GM23338 (cell line): ENCODE data around the gene OLIG1. TPM values are rescaled to one million over a fixed set of nuclear protein-coding genes. Genes with fewer than 3 reads are reported as not detected.

Experiments used
- ATAC-seq: fragments of 200-7000 bp; cut with Tn5 transposase; 3 replicates; pipeline ENCODE4 v1.9.1; 2020
- DNase-seq: peaks from one replicate; pipeline ENCODE4 v3.0.0-alpha.2; 2015; ENCODE audit warnings: low spot score
- H2AFZ ChIP-seq: fragments of 200-600 bp; sonication (generic); 2 replicates; pipeline ENCODE4 v1.8.0; 2016; ENCODE audit warnings: antibody characterized with exemption, mild to moderate bottlenecking, moderate library complexity
- H3F3A ChIP-seq: fragments of 200-600 bp; sonication (generic); replicated peaks from 2 replicates; pipeline ENCODE4 v1.8.0; 2017; ENCODE audit warnings: antibody characterized with exemption, mixed run types, low read depth
- H3K27ac ChIP-seq: fragments of 200-600 bp; sonication (generic); 2 replicates; pipeline ENCODE4 v1.6.1; 2016; ENCODE audit warnings: low read depth
- H3K27me3 ChIP-seq: fragments of 200-600 bp; sonication (generic); 2 replicates; pipeline ENCODE4 v1.8.0; 2016; ENCODE audit warnings: mild to moderate bottlenecking, mixed run types, moderate library complexity; ENCODE audit not compliant: insufficient read depth
- H3K36me3 ChIP-seq: fragments of 200-600 bp; sonication (generic); 2 replicates; pipeline ENCODE4 v1.8.0; 2016; ENCODE audit warnings: mild to moderate bottlenecking; ENCODE audit not compliant: insufficient read depth
- H3K4me1 ChIP-seq: fragments of 200-600 bp; sonication (generic); 2 replicates; pipeline ENCODE4 v1.8.0; 2016; ENCODE audit warnings: mild to moderate bottlenecking, moderate library complexity; ENCODE audit not compliant: insufficient read depth
- H3K4me2 ChIP-seq: fragments of 200-600 bp; sonication (generic); 2 replicates; pipeline ENCODE4 v1.7.1; 2017; ENCODE audit warnings: mixed run types
- H3K4me3 ChIP-seq: fragments of 200-600 bp; sonication (generic); 2 replicates; pipeline ENCODE4 v1.6.1; 2016; ENCODE audit warnings: mixed run types
- H3K79me2 ChIP-seq: fragments of 200-600 bp; sonication (generic); replicated peaks from 2 replicates; pipeline ENCODE4 v1.8.0; 2017; ENCODE audit warnings: mild to moderate bottlenecking; ENCODE audit not compliant: insufficient read depth
- H3K9me2 ChIP-seq: fragments of 200-600 bp; sonication (generic); 2 replicates; pipeline ENCODE4 v1.8.0; 2017; ENCODE audit not compliant: insufficient read depth
- H4K20me1 ChIP-seq: fragments of 200-600 bp; sonication (generic); replicated peaks from 2 replicates; pipeline ENCODE4 v1.8.0; 2017; ENCODE audit warnings: mild to moderate bottlenecking; ENCODE audit not compliant: insufficient read depth
- H3K27ac Mint-ChIP-seq: 2 replicates; pipeline ENCODE4 v1.8.0; 2020; ENCODE audit warnings: inconsistent platforms, mild to moderate bottlenecking, moderate library complexity, mixed read lengths
- H3K27me3 Mint-ChIP-seq: 3 replicates; pipeline ENCODE4 v1.8.0; 2022; ENCODE audit warnings: low read depth, mild to moderate bottlenecking, moderate library complexity, mixed read lengths, inconsistent platforms; ENCODE audit not compliant: insufficient read depth, poor library complexity
- H3K36me3 Mint-ChIP-seq: 3 replicates; pipeline ENCODE4 v1.8.0; 2021; ENCODE audit warnings: low read depth, mild to moderate bottlenecking, inconsistent platforms, moderate library complexity, mixed read lengths
- H3K4me1 Mint-ChIP-seq: 3 replicates; pipeline ENCODE4 v1.8.0; 2020; ENCODE audit warnings: mild to moderate bottlenecking, inconsistent platforms, mixed read lengths
- H3K4me3 Mint-ChIP-seq: 3 replicates; pipeline ENCODE4 v1.8.0; 2021; ENCODE audit warnings: moderate library complexity, mild to moderate bottlenecking, inconsistent platforms, mixed read lengths
- H3K9me3 Mint-ChIP-seq: 3 replicates; pipeline ENCODE4 v1.8.0; 2020; ENCODE audit warnings: moderate library complexity, mild to moderate bottlenecking, inconsistent platforms, mixed read lengths
- POLR2AphosphoS5 ChIP-seq: IDR thresholded peaks from 2 replicates; pipeline ENCODE4 v1.6.1; 2016; ENCODE audit warnings: antibody characterized with exemption, low read depth
- STAT1 ChIP-seq: IDR thresholded peaks from one replicate; pipeline ENCODE4 v1.6.1; 2016; ENCODE audit warnings: antibody characterized with exemption; ENCODE audit not compliant: unreplicated experiment
- ZNF114 ChIP-seq: fragments of 250-450 bp; sonication (Bioruptor Pico); IDR thresholded peaks from 2 replicates; pipeline ENCODE4 v1.5.0; 2020; ENCODE audit warnings: mild to moderate bottlenecking, moderate library complexity
- ZNF331 ChIP-seq: fragments of 250-450 bp; sonication (Bioruptor Pico); IDR thresholded peaks from 2 replicates; pipeline ENCODE4 v1.5.0; 2020; ENCODE audit warnings: low read depth, mild to moderate bottlenecking, moderate library complexity
- polyA plus RNA-seq: library from polyadenylated mRNA; unstranded; fragments of >200 nt; fragmentation: Nextera tagmentation; extraction: Ambion mirVana; gene quantifications from 2 replicates; pipeline ENCODE4 v1.2.1, GENCODE V29; 2016
- total RNA-seq: library from RNA; depleted of rRNA; stranded (reverse); fragments of >200 nt; shearing (Covaris generic); gene quantifications from 2 replicates; pipeline ENCODE4 v1.2.3, GENCODE V29; 2014
- TF ChIP-seq, protein P1 (sequence below): fragments of 250-450 bp; sonication (Bioruptor Pico); IDR thresholded peaks from 2 replicates; pipeline ENCODE4 v1.5.0; 2020; ENCODE audit warnings: mild to moderate bottlenecking, moderate library complexity

Gene OLIG1
- total and polyA plus RNA-seq, 2 experiments from 2014 or later, result 0.14 to 0.81 TPM

DNA sequence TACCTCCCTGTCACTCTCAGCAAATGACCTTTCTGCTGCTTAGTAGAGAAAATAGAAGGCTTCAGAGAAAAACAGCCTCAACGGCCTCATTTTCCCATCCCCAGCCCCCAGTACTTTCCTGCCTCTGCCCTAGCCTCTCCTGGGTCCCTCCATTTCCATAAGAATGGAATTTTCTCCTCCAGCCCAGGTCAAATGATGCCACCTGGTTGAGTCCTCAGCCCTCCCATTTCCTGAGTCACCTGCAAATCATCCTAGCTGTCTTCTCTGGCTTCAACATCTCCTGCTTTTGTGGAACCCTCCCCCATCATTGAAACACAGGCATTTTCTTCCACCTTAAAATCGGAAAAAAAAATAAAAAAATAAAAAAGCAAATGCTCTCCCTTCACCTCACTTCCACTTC is 35.1 kb downstream of the OLIG1 start:
- TF ChIP-seq ZNF331 (CRISPR knock-in tag), result no peak
- TF ChIP-seq, protein P1, sequence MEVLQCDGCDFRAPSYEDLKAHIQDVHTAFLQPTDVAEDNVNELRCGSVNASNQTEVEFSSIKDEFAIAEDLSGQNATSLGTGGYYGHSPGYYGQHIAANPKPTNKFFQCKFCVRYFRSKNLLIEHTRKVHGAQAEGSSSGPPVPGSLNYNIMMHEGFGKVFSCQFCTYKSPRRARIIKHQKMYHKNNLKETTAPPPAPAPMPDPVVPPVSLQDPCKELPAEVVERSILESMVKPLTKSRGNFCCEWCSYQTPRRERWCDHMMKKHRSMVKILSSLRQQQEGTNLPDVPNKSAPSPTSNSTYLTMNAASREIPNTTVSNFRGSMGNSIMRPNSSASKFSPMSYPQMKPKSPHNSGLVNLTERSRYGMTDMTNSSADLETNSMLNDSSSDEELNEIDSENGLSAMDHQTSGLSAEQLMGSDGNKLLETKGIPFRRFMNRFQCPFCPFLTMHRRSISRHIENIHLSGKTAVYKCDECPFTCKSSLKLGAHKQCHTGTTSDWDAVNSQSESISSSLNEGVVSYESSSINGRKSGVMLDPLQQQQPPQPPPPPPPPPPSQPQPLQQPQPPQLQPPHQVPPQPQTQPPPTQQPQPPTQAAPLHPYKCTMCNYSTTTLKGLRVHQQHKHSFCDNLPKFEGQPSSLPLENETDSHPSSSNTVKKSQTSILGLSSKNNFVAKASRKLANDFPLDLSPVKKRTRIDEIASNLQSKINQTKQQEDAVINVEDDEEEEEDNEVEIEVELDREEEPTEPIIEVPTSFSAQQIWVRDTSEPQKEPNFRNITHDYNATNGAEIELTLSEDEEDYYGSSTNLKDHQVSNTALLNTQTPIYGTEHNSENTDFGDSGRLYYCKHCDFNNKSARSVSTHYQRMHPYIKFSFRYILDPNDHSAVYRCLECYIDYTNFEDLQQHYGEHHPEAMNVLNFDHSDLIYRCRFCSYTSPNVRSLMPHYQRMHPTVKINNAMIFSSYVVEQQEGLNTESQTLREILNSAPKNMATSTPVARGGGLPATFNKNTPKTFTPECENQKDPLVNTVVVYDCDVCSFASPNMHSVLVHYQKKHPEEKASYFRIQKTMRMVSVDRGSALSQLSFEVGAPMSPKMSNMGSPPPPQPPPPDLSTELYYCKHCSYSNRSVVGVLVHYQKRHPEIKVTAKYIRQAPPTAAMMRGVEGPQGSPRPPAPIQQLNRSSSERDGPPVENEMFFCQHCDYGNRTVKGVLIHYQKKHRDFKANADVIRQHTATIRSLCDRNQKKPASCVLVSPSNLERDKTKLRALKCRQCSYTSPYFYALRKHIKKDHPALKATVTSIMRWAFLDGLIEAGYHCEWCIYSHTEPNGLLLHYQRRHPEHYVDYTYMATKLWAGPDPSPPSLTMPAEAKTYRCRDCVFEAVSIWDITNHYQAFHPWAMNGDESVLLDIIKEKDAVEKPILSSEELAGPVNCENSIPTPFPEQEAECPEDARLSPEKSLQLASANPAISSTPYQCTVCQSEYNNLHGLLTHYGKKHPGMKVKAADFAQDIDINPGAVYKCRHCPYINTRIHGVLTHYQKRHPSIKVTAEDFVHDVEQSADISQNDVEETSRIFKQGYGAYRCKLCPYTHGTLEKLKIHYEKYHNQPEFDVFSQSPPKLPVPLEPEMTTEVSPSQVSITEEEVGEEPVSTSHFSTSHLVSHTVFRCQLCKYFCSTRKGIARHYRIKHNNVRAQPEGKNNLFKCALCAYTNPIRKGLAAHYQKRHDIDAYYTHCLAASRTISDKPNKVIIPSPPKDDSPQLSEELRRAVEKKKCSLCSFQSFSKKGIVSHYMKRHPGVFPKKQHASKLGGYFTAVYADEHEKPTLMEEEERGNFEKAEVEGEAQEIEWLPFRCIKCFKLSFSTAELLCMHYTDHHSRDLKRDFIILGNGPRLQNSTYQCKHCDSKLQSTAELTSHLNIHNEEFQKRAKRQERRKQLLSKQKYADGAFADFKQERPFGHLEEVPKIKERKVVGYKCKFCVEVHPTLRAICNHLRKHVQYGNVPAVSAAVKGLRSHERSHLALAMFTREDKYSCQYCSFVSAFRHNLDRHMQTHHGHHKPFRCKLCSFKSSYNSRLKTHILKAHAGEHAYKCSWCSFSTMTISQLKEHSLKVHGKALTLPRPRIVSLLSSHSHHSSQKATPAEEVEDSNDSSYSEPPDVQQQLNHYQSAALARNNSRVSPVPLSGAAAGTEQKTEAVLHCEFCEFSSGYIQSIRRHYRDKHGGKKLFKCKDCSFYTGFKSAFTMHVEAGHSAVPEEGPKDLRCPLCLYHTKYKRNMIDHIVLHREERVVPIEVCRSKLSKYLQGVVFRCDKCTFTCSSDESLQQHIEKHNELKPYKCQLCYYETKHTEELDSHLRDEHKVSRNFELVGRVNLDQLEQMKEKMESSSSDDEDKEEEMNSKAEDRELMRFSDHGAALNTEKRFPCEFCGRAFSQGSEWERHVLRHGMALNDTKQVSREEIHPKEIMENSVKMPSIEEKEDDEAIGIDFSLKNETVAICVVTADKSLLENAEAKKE (CRISPR knock-in tag), result peak; percentile 78; the same call in 1 of the 2 replicates
- peak overlapping the region; percentile 13; the same call in 2 of the 3 replicates for H3K4me3 Mint-ChIP-seq
- Histone ChIP-seq H3K4me3 (peak overlapping the region; percentile 28; the same call in 1 of the 2 replicates), H3K27me3 (peaks cover 22% of the 10 kb centered on the region), H4K20me1 (no peaks in the 10 kb centered on the region), H3K36me3 (no peaks in the 10 kb centered on the region), H3K9me2 (no peaks in the 10 kb centered on the region; the same call in 1 of the 2 replicates), H3K4me2 (peak overlapping the region; percentile 65), H2AFZ (no peak overlapping the region; the same call in none of the 2 replicates), H3K4me1 (peaks cover 37% of the 10 kb centered on the region), H3K79me2 (no peaks in the 10 kb centered on the region), H3F3A (0 out of 2 replicates have a peak, but pooled peaks cover 2% of the 10 kb centered on the region), H3K27ac (0 out of 2 replicates have a peak overlapping the region, but pooled peaks have one; percentile 57)
- H3K9me3 Mint-ChIP-seq, result peaks cover 21% of the 10 kb centered on the region
- ATAC-seq, result peak; percentile 20
- peaks cover 25% of the 10 kb centered on the region for H3K36me3 Mint-ChIP-seq
- H3K27me3 Mint-ChIP-seq, result peaks cover 31% of the 10 kb centered on the region
- peaks cover 43% of the 10 kb centered on the region for H3K4me1 Mint-ChIP-seq
- peak overlapping the region; percentile 30 for H3K27ac Mint-ChIP-seq
- peak; percentile 51 for DNase-seq

DNA sequence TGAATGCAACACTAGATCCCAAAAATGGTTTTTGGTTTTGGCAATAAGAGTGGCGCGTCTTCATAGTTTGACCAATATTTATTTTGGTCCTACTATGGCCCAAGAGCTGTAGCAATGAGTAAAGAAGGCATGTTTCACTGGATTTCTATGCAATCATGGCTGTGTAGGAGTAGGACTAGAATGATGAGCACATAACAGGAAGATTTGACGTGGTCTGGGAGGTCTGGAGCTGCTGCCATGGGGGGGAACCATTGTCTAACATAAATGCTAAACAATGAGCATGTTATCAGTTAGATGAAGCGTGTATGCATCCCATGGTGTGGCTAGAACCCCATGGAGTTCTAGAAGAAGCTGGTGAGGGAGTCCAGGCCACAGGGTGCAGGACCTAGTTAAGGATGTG is 38.3 kb downstream of the OLIG1 start:
- Histone ChIP-seq H3K4me1 (peaks cover 68% of the 10 kb centered on the region), H3K4me2 (0 out of 2 replicates have a peak overlapping the region, but pooled peaks have one; percentile 14), H3K4me3 (no peak overlapping the region), H3K27ac (no peak overlapping the region), H3K79me2 (no peaks in the 10 kb centered on the region), H3F3A (peaks cover 6% of the 10 kb centered on the region; the same call in 1 of the 2 replicates), H3K9me2 (no peaks in the 10 kb centered on the region; the same call in 1 of the 2 replicates), H4K20me1 (no peaks in the 10 kb centered on the region), H3K27me3 (peaks cover 42% of the 10 kb centered on the region), H3K36me3 (no peaks in the 10 kb centered on the region), H2AFZ (no peak overlapping the region)
- H3K36me3 Mint-ChIP-seq, result peaks cover 20% of the 10 kb centered on the region
- no peak for ATAC-seq
- no peak overlapping the region for H3K27ac Mint-ChIP-seq
- H3K9me3 Mint-ChIP-seq, result peaks cover 18% of the 10 kb centered on the region
- no peak overlapping the region for H3K4me3 Mint-ChIP-seq
- H3K27me3 Mint-ChIP-seq, result peaks cover 27% of the 10 kb centered on the region
- DNase-seq, result no peak
- H3K4me1 Mint-ChIP-seq, result peaks cover 65% of the 10 kb centered on the region
- TF ChIP-seq ZNF114 (CRISPR knock-in tag) (no peak), POLR2AphosphoS5 (no peak), STAT1 (no peak), ZNF331 (CRISPR knock-in tag) (no peak)
- TF ChIP-seq, protein P1 (CRISPR knock-in tag), result no peak
